H9 (cell line): ENCODE data around the gene ENAM. TPM values are rescaled to one million over a fixed set of nuclear protein-coding genes. Genes with fewer than 3 reads are reported as not detected.

Experiments used
- DNase-seq: peaks from one replicate; pipeline ENCODE4 v3.0.0-alpha.2; 2017
- H2AFZ ChIP-seq: one replicate; pipeline ENCODE4 v1.6.1; 2013; ENCODE audit warnings: mild to moderate bottlenecking, low read length, control low read depth, moderate library complexity
- H2AK5ac ChIP-seq: 2 replicates; pipeline ENCODE4 v1.6.1; 2013; ENCODE audit warnings: low read length, control low read depth, mixed read lengths; ENCODE audit not compliant: insufficient read length
- H2BK120ac ChIP-seq: one replicate; pipeline ENCODE4 v1.6.1; 2013; ENCODE audit warnings: low read depth, mild to moderate bottlenecking, low read length, control low read depth, inconsistent platforms; ENCODE audit not compliant: poor library complexity, severe bottlenecking
- H2BK12ac ChIP-seq: 2 replicates; pipeline ENCODE4 v1.6.1; 2013; ENCODE audit warnings: low read length, control low read depth, mixed read lengths, low read depth; ENCODE audit not compliant: insufficient read length
- H2BK15ac ChIP-seq: 2 replicates; pipeline ENCODE4 v1.6.1; 2013; ENCODE audit warnings: low read depth, low read length, control low read depth
- H2BK20ac ChIP-seq: one replicate; pipeline ENCODE4 v1.6.1; 2013; ENCODE audit warnings: low read depth, mild to moderate bottlenecking, low read length, control low read depth, inconsistent platforms; ENCODE audit not compliant: poor library complexity, severe bottlenecking
- H2BK5ac ChIP-seq: 2 replicates; pipeline ENCODE4 v1.6.1; 2013; ENCODE audit warnings: low read length, control low read depth, mixed read lengths; ENCODE audit not compliant: insufficient read length
- H3K14ac ChIP-seq: 2 replicates; pipeline ENCODE4 v1.6.1; 2013; ENCODE audit warnings: low read length, control low read depth; ENCODE audit not compliant: insufficient read depth
- H3K18ac ChIP-seq: 2 replicates; pipeline ENCODE4 v1.6.1; 2013; ENCODE audit warnings: low read depth, mild to moderate bottlenecking, mixed read lengths, low read length, control low read depth; ENCODE audit not compliant: insufficient read length
- H3K23ac ChIP-seq: 2 replicates; pipeline ENCODE4 v1.6.1; 2013; ENCODE audit warnings: low read length, control low read depth, mixed read lengths, low read depth; ENCODE audit not compliant: insufficient read length
- H3K23me2 ChIP-seq: 2 replicates; pipeline ENCODE4 v1.6.1; 2013; ENCODE audit warnings: low read depth, mild to moderate bottlenecking, mixed read lengths, low read length, control low read depth; ENCODE audit not compliant: insufficient read length, poor library complexity, severe bottlenecking
- H3K27ac ChIP-seq: 2 replicates; pipeline ENCODE4 v1.5.1; 2013; ENCODE audit warnings: low read length, control low read depth, mixed read lengths, low read depth; ENCODE audit not compliant: insufficient read length
- H3K27me3 ChIP-seq: 2 replicates; pipeline ENCODE4 v1.6.1; 2013; ENCODE audit warnings: low read length, control low read depth, inconsistent platforms; ENCODE audit not compliant: insufficient read depth
- H3K4ac ChIP-seq: 2 replicates; pipeline ENCODE4 v1.6.1; 2013; ENCODE audit warnings: low read depth, mild to moderate bottlenecking, control low read depth, inconsistent platforms, low read length, moderate library complexity
- H3K4me1 ChIP-seq: 2 replicates; pipeline ENCODE4 v1.6.1; 2013; ENCODE audit warnings: low read length, control low read depth, inconsistent platforms; ENCODE audit not compliant: insufficient read depth
- H3K4me2 ChIP-seq: 2 replicates; pipeline ENCODE4 v1.6.1; 2013; ENCODE audit warnings: low read length, control low read depth, mixed read lengths; ENCODE audit not compliant: insufficient read length, insufficient read depth
- H3K56ac ChIP-seq: 2 replicates; pipeline ENCODE4 v1.6.1; 2013; ENCODE audit warnings: low read depth, mild to moderate bottlenecking, mixed read lengths, low read length, control low read depth; ENCODE audit not compliant: insufficient read length
- H3K79me1 ChIP-seq: 2 replicates; pipeline ENCODE4 v1.6.1; 2013; ENCODE audit warnings: low read depth, mild to moderate bottlenecking, moderate library complexity, low read length, control low read depth, inconsistent platforms; ENCODE audit not compliant: insufficient read depth, poor library complexity, severe bottlenecking
- H3K79me2 ChIP-seq: 2 replicates; pipeline ENCODE4 v1.6.1; 2013; ENCODE audit warnings: low read length, control low read depth, inconsistent platforms; ENCODE audit not compliant: insufficient read depth
- H3K9ac ChIP-seq: 2 replicates; pipeline ENCODE4 v1.6.1; 2013; ENCODE audit warnings: low read length, control low read depth, mixed read lengths; ENCODE audit not compliant: insufficient read length; ENCODE audit errors: extremely low read depth
- H3K9me3 ChIP-seq: one replicate; pipeline ENCODE4 v1.6.1; 2013; ENCODE audit warnings: low read depth, low read length, inconsistent platforms; ENCODE audit not compliant: control insufficient read depth
- H3T11ph ChIP-seq: one replicate; pipeline ENCODE4 v1.6.1; 2013; ENCODE audit warnings: mild to moderate bottlenecking, low read length, control low read depth, inconsistent platforms
- H4K20me1 ChIP-seq: one replicate; pipeline ENCODE4 v1.6.1; 2013; ENCODE audit not compliant: control insufficient read depth, insufficient read length, insufficient read depth
- H4K5ac ChIP-seq: 2 replicates; pipeline ENCODE4 v1.6.1; 2013; ENCODE audit warnings: low read depth, mild to moderate bottlenecking, mixed read lengths, low read length, control low read depth; ENCODE audit not compliant: insufficient read length
- H4K8ac ChIP-seq: replicated peaks from 2 replicates; pipeline ENCODE4 v1.6.1; 2013; ENCODE audit warnings: low read length, control low read depth, mixed read lengths, low read depth; ENCODE audit not compliant: insufficient read length
- H4K91ac ChIP-seq: 2 replicates; pipeline ENCODE4 v1.6.1; 2013; ENCODE audit warnings: low read depth, mild to moderate bottlenecking, moderate library complexity, mixed read lengths, low read length, control low read depth; ENCODE audit not compliant: insufficient read length
- H3K27ac Mint-ChIP-seq, 3 experiments: 2 replicates in 2 of 3; 3 replicates in 1 of 3; pipeline ENCODE4 v1.8.0; 2020 to 2021; ENCODE audit warnings: mixed read lengths in 3 of 3, mild to moderate bottlenecking in 1 of 3, moderate library complexity in 1 of 3
- H3K27me3 Mint-ChIP-seq: 2 replicates; pipeline ENCODE4 v1.8.0; 2021; ENCODE audit warnings: low read depth, mild to moderate bottlenecking, moderate library complexity, mixed read lengths
- H3K36me3 Mint-ChIP-seq, 3 experiments: 2 replicates in 2 of 3; 3 replicates in 1 of 3; pipeline ENCODE4 v1.8.0; 2020 to 2021; ENCODE audit warnings: low read depth in 3 of 3, mixed read lengths in 3 of 3; ENCODE audit not compliant: insufficient read depth in 1 of 3
- H3K4me1 Mint-ChIP-seq, 2 experiments: 2 replicates each; pipeline ENCODE4 v1.8.0; 2020; ENCODE audit warnings: mixed read lengths in 2 of 2
- H3K4me3 Mint-ChIP-seq, 2 experiments: 2 replicates in 1 of 2; 3 replicates in 1 of 2; pipeline ENCODE4 v1.8.0; 2020 to 2021; ENCODE audit warnings: mild to moderate bottlenecking in 2 of 2, mixed read lengths in 2 of 2, moderate library complexity in 1 of 2
- H3K9me3 Mint-ChIP-seq, 2 experiments: 2 replicates in 1 of 2; 3 replicates in 1 of 2; pipeline ENCODE4 v1.8.0; 2020; ENCODE audit warnings: mild to moderate bottlenecking in 2 of 2, mixed read lengths in 2 of 2, moderate library complexity in 1 of 2
- WGBS: extraction: QIAGEN DNeasy Blood & Tissue Kit; methylation state at CpG from one replicate; pipeline ENCODE4 v1.1.7; 2013; ENCODE audit warnings: missing lambda C conversion rate, low lambda C conversion rate, mixed read lengths; ENCODE audit not compliant: insufficient read length; ENCODE audit errors: extremely low coverage; 5-methylcytosine and 5-hydroxymethylcytosine counted together
- total RNA-seq: library from RNA; stranded (reverse); gene quantifications from 2 replicates; pipeline ENCODE4 v1.2.1, GENCODE V29; 2021
- TF ChIP-seq, protein P1 (sequence below): fragments of 200-600 bp; sonication (generic); conservative IDR thresholded peaks from 3 replicates; pipeline ENCODE4 v1.8.0; 2021; ENCODE audit warnings: antibody characterized with exemption, mild to moderate bottlenecking

ENAM gene
- total RNA-seq, 1 experiment from 2014 or later: not detected

DNA sequence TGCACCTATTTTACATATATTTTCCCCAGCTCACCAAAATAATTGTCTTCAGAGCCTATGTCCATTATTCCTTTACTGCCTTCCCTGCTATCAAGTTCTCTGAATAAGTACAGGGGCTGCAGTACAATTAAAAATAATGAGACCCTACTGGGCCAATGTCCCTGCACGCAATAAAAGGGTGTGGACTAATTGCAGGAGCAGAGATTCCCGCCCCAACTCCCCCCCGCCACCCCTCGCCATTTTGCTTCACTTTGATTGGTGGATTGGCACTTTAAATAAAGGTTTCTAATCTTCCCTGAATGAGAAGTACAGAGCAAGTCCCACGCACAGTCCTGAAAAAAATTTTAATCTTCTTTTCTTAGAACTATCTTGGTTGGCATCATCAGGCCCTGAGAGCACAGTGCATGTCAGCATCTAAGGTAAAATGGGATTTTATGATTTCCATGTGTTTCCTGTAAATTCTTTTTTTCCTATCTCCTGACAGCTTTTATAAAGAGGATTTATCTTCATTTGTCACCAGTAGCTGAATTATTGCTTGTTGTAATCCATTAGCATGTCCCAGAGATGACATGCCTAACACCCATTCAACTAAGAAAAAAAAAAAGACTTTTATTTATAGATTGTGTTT is 36.5 kb upstream of the ENAM start, which contains the start of gene AMBN:
AMBN (plus strand) TSS at position 302 of the 628 bp plus-strand sequence; CDS start at position 405, 103 bp downstream.
- Histone ChIP-seq H3K18ac (no peak within 1 kb of the TSS), H2BK12ac (no peak within 1 kb of the TSS), H3K27me3 (no peaks in the 10 kb centered on the region), H2AK5ac (no peak within 1 kb of the TSS), H3K27ac (no peak within 1 kb of the TSS), H2BK20ac (no peak within 1 kb of the TSS), H3K14ac (no peak within 1 kb of the TSS), H3K56ac (no peak within 1 kb of the TSS), H4K20me1 (no peaks in the 10 kb centered on the region), H2BK120ac (no peak within 1 kb of the TSS), H3K79me1 (no peaks in the 10 kb centered on the region), H3K9ac (no peak within 1 kb of the TSS), H2BK5ac (no peak within 1 kb of the TSS), H3K4me2 (no peak within 1 kb of the TSS), H4K91ac (no peak within 1 kb of the TSS), H3K4me1 (no peaks in the 10 kb centered on the region), H3K23ac (no peak within 1 kb of the TSS), H3K79me2 (no peaks in the 10 kb centered on the region), H4K8ac (no peak within 1 kb of the TSS), H4K5ac (no peak within 1 kb of the TSS), H2BK15ac (no peak within 1 kb of the TSS), H3T11ph (no peak within 1 kb of the TSS), H2AFZ (no peak within 1 kb of the TSS), H3K23me2 (no peaks in the 10 kb centered on the region), H3K9me3 (no peaks in the 10 kb centered on the region), H3K4ac (no peak within 1 kb of the TSS)
- Mint-ChIP-seq H3K36me3 (no peaks in the 10 kb centered on the region), H3K27me3 (no peaks in the 10 kb centered on the region), H3K4me1 (no peaks in the 10 kb centered on the region), H3K4me3 (no peak within 1 kb of the TSS), H3K9me3 (no peaks in the 10 kb centered on the region), H3K27ac (no peak within 1 kb of the TSS)
- WGBS: no CpG with 5 or more reads among the region's 5 CpGs
- DNase-seq: no peak
- TF ChIP-seq, protein P1, sequence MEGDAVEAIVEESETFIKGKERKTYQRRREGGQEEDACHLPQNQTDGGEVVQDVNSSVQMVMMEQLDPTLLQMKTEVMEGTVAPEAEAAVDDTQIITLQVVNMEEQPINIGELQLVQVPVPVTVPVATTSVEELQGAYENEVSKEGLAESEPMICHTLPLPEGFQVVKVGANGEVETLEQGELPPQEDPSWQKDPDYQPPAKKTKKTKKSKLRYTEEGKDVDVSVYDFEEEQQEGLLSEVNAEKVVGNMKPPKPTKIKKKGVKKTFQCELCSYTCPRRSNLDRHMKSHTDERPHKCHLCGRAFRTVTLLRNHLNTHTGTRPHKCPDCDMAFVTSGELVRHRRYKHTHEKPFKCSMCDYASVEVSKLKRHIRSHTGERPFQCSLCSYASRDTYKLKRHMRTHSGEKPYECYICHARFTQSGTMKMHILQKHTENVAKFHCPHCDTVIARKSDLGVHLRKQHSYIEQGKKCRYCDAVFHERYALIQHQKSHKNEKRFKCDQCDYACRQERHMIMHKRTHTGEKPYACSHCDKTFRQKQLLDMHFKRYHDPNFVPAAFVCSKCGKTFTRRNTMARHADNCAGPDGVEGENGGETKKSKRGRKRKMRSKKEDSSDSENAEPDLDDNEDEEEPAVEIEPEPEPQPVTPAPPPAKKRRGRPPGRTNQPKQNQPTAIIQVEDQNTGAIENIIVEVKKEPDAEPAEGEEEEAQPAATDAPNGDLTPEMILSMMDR: no peak
